Measurements from ENCODE around the gene CYSRT1.

CYSRT1 gene

DNA sequence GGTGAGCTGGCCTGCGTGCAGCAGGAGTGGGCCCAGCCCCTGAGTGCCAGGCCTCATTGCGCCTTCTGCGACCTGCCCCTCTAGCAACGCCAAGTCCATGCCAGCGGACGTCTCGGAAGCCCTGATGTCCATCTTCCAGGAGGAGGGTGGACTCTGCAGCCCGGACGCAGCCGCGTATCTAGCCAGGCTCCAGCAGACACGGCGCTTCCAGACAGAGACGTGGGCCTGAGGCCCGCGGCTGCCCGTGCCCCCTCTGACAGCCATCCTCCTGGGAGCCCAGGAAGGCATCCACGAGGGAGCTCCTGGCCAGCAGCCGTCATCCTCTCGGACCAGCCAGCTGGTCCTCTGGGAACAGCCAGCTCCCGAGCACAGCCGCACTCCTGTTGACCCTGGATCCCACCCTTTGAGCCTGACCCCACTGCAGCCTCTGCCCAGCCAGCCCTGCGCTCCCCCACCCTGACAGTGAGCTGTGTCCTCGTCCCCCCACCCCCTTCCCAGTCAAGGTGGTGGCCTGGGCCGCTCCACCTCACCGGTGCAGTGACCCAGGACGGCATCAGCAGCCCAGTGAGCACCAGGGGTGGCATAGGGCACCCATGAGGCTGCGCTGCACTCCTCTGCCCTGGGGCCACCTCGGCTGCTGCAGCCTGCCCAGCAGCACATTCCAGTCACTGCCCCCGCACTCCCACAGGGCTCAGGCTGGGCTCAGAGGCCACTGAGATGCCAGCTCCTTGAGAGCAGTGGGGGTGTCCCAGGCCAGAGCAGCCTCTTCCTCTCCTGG lies 8.6 kb upstream of the CYSRT1 start:
- no peak overlapping the region for H3K4me3 ChIP-seq (ENCODE audit: low read depth, low read length)
- no peak overlapping the region for H3K27ac ChIP-seq
- H3K36me3 ChIP-seq (replicated peaks): peaks cover 2% of the 10 kb centered on the region
- no peaks in the 10 kb centered on the region for H3K27me3 ChIP-seq (replicated peaks)
- TF ChIP-seq, protein P1, sequence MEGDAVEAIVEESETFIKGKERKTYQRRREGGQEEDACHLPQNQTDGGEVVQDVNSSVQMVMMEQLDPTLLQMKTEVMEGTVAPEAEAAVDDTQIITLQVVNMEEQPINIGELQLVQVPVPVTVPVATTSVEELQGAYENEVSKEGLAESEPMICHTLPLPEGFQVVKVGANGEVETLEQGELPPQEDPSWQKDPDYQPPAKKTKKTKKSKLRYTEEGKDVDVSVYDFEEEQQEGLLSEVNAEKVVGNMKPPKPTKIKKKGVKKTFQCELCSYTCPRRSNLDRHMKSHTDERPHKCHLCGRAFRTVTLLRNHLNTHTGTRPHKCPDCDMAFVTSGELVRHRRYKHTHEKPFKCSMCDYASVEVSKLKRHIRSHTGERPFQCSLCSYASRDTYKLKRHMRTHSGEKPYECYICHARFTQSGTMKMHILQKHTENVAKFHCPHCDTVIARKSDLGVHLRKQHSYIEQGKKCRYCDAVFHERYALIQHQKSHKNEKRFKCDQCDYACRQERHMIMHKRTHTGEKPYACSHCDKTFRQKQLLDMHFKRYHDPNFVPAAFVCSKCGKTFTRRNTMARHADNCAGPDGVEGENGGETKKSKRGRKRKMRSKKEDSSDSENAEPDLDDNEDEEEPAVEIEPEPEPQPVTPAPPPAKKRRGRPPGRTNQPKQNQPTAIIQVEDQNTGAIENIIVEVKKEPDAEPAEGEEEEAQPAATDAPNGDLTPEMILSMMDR (IDR thresholded peaks at IDR 0.05; ENCODE audit: low read depth, low read length, missing control alignments): no peak
- DNase-seq: no peak
- in situ Hi-C loops (cut with HindIII; ENCODE audit: low pct_ligation_motif_present, low sequenced_read_pairs): no loop called here

DNA sequence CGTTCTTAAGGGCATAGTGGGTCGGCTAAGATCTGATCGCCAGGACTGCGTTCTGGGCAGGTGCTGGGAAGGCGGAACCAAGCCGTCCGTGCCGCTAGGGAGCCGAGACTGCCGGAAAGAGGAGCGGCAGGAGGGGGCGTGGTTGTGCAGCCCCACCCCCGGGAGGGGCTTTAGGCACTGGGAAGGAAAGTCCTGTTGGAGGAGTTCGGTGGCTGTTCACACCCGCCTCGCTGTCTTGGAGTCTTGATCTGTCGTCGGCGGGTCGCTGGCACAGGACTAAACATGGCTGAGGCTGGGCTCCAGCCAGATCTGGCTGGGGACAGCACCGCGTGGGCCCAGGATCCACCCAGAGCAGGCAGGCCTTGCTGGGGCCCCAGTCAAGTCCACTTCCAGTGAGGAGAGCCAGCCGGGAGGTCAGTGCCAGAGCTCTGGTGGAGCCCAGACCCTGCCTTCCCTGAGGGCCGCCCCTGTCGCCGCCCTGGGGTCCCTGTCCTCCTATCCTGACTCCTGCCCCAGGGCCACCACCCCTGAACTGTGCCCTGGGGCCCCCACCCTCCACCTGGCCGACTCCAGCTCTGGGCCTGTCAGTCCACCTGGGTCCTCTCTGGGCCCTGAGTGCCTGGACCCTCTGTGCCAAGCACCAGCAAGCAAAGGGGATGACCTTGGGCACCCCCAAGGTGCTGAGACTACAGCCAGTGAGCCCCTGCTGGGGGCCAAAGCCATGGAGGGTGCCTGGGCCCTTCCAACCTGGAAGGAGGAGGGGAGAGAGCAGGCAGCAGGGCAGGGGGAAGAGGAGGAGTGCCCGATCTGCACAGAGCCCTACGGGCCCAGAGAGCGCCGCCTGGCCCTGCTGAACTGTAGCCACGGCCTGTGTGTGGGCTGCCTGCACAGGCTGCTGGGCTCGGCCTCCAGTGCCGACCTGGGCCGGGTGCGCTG lies 7.4 kb upstream of the CYSRT1 start:
- peaks cover 2% of the 10 kb centered on the region for H3K36me3 ChIP-seq (replicated peaks)
- no peak overlapping the region for H3K27ac ChIP-seq
- no peaks in the 10 kb centered on the region for H3K27me3 ChIP-seq (replicated peaks)
- TF ChIP-seq, protein P1 (IDR thresholded peaks at IDR 0.05; ENCODE audit: low read depth, low read length, missing control alignments): no peak
- in situ Hi-C loops (cut with HindIII; ENCODE audit: low pct_ligation_motif_present, low sequenced_read_pairs): no loop called here
- DNase-seq: no peak
- H3K4me3 ChIP-seq (ENCODE audit: low read depth, low read length): no peak overlapping the region

DNA sequence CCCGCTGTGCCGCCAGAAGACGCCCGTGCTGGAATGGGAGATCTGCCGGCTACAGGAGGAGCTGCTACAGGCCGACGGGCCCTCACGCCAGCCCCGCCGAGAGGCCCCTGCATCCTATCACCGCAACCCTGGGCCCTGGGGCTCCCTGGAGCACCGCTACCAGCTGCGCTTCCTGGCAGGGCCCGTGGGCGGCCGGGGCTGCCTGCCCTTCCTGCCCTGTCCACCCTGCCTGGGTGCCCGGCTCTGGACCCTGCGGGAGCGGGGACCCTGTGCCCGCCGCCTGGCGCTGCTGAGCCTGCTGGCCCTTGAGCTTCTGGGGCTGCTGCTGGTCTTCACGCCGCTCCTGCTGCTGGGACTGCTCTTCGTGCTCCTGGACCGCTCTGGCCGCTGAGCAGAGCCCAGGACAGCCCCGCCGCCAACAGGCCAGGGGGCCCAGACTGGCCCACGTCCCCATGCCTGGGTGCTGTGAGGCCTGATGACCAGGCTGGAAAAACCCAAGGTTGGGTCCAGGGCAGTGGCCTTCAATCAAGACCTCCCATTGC lies 6.7 kb upstream of the CYSRT1 start:
- in situ Hi-C loops (cut with HindIII; ENCODE audit: low pct_ligation_motif_present, low sequenced_read_pairs): no loop called here
- no peak for DNase-seq
- Histone ChIP-seq H3K4me3 (ENCODE audit: low read depth, low read length) (no peak overlapping the region), H3K36me3 (replicated peaks) (peaks cover 2% of the 10 kb centered on the region), H3K27me3 (replicated peaks) (no peaks in the 10 kb centered on the region), H3K27ac (no peak overlapping the region)
- TF ChIP-seq, protein P1 (IDR thresholded peaks at IDR 0.05; ENCODE audit: low read depth, low read length, missing control alignments): no peak

DNA sequence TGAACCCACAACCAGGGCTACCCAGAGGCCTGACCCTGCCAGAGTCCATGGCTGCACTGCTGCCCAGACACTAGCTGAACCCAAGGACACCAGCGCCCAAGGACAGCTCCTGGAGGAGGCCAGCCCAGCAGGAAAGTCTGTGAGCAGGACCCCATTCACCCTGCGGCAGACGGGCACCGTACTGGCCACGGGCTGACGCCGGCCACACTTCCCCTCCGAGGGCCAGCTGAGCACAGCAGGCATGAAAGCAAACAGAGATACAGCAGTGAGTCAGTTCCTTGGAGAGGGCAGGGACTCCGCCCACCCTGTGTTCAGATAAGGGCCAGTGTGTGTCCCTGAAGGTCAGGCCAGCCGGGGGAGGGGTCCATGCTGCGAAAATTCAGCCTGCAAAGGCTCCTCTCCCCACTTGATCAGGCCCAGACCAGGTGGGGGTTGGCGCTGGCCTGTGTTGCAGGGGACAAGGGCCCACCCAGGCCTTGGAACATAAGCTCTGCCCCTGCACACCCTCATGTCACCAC lies 6.2 kb upstream of the CYSRT1 start:
- TF ChIP-seq, protein P1 (IDR thresholded peaks at IDR 0.05; ENCODE audit: low read depth, low read length, missing control alignments): no peak
- H3K4me3 ChIP-seq (ENCODE audit: low read depth, low read length): no peak overlapping the region
- H3K27me3 ChIP-seq (replicated peaks): no peaks in the 10 kb centered on the region
- peak; percentile 67 for DNase-seq
- peaks cover 2% of the 10 kb centered on the region for H3K36me3 ChIP-seq (replicated peaks)
- in situ Hi-C loops (cut with HindIII; ENCODE audit: low pct_ligation_motif_present, low sequenced_read_pairs): no loop called here
- H3K27ac ChIP-seq: no peak overlapping the region

DNA sequence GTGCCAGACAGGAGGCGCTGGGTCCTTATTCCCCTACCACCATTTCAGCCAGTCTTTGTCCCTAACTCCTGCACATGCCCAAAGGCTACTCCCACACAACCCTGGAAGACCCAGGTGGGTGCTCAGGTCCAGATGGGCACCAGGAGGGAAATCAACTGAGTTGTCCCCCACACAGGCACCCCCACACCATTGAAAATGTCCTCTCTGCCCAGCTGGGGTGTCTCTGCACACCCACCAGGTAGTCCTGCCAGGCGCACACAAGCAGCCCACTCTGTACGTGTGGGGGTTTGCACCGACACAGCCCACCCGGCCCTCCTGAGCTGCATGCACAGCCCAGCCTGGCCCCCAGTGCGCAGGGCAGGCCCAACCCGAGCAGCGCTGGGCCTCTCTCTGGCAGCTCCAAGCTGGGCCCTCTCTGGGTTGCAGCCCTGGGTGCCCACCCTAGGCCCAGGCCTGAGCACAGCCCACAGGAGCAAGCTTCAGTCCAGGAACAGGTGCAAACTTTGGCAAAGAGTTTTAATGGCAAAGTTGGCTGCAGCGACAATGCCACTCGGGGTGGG lies 5.1 kb upstream of the CYSRT1 start:
- no peak for DNase-seq
- Histone ChIP-seq H3K27ac (no peak overlapping the region), H3K36me3 (replicated peaks) (peaks cover 2% of the 10 kb centered on the region), H3K4me3 (ENCODE audit: low read depth, low read length) (no peak overlapping the region), H3K27me3 (replicated peaks) (no peaks in the 10 kb centered on the region)
- in situ Hi-C loops (cut with HindIII; ENCODE audit: low pct_ligation_motif_present, low sequenced_read_pairs): no loop called here
- TF ChIP-seq, protein P1 (IDR thresholded peaks at IDR 0.05; ENCODE audit: low read depth, low read length, missing control alignments): no peak
